H1 (cell line): ENCODE results near the gene PLPP2. TPM values are rescaled to one million over a fixed set of nuclear protein-coding genes. Genes with fewer than 3 reads are reported as not detected.

Source experiments
- CTCF ChIA-PET: fragments of 300-600 bp; sonication (Branson Sonifier 250); formaldehyde crosslinking; loops from one replicate; lab custom pipeline; 2021; ENCODE audit not compliant: partially characterized antibody; lab: Charles Lee
- POLR2A ChIA-PET: fragments of 300-600 bp; sonication (Branson Sonifier 250); formaldehyde crosslinking; loops from one replicate; lab custom pipeline; 2021; ENCODE audit warnings: inconsistent platforms; ENCODE audit not compliant: partially characterized antibody; lab: Charles Lee
- DNase-seq, 2 experiments: peaks; one replicate each; pipeline versions ENCODE4 v3.0.0 to v3.0.0-alpha.2; 2010 to 2022; ENCODE audit warnings: low spot score in 2 of 2, low read depth in 1 of 2, mixed read lengths in 1 of 2
- FAIRE-seq: peaks from 2 replicates; lab custom pipeline; 2011; peaks lifted over from hg19 to GRCh38; lab: Jason Lieb, UNC
- H2AFZ ChIP-seq: 2 replicates; pipeline ENCODE4 v1.8.1; 2012; ENCODE audit warnings: low read length, inconsistent platforms
- H2AK5ac ChIP-seq: 2 replicates; pipeline ENCODE4 v1.6.1; 2013; ENCODE audit warnings: low read depth, low read length
- H2BK120ac ChIP-seq: replicated peaks from 2 replicates; pipeline ENCODE3; 2013; ENCODE audit warnings: low read depth, low read length, inconsistent platforms
- H2BK12ac ChIP-seq: 2 replicates; pipeline ENCODE4 v1.6.1; 2013; ENCODE audit warnings: low read depth, low read length
- H2BK15ac ChIP-seq: 2 replicates; pipeline ENCODE4 v1.6.1; 2013; ENCODE audit warnings: low read length
- H2BK20ac ChIP-seq: 2 replicates; pipeline ENCODE4 v1.6.1; 2013; ENCODE audit warnings: low read length
- H2BK5ac ChIP-seq: 2 replicates; pipeline ENCODE4 v1.6.1; 2013; ENCODE audit warnings: low read depth, low read length
- H3K14ac ChIP-seq: 2 replicates; pipeline ENCODE4 v1.6.1; 2013; ENCODE audit warnings: inconsistent platforms; ENCODE audit not compliant: insufficient read length
- H3K18ac ChIP-seq: 2 replicates; pipeline ENCODE4 v1.6.1; 2013; ENCODE audit warnings: low read length; ENCODE audit errors: extremely low read depth
- H3K23ac ChIP-seq: 2 replicates; pipeline ENCODE4 v1.6.1; 2013; ENCODE audit warnings: inconsistent platforms; ENCODE audit not compliant: insufficient read length
- H3K23me2 ChIP-seq: 2 replicates; pipeline ENCODE4 v1.6.1; 2013; ENCODE audit warnings: low read depth, low read length
- H3K27ac ChIP-seq: 2 replicates; pipeline ENCODE4 v1.6.1; 2011; ENCODE audit warnings: low read depth, low read length, inconsistent platforms
- H3K27me3 ChIP-seq, 4 experiments: replicated peaks in 1 of 4; 1 replicate in 1 of 4; 2 replicates in 3 of 4; pipeline versions ENCODE4 v1.6.1 to v1.8.1; 2011 to 2013; ENCODE audit warnings: low read length in 3 of 4, mild to moderate bottlenecking in 3 of 4, inconsistent platforms in 2 of 4, mixed read lengths in 2 of 4, moderate library complexity in 1 of 4; ENCODE audit not compliant: control insufficient read depth in 3 of 4, insufficient read depth in 3 of 4; ENCODE audit errors: extremely low read depth in 1 of 4
- H3K36me3 ChIP-seq, 4 experiments: 2 replicates each; pipeline versions ENCODE4 v1.6.1 to v1.8.1; 2011 to 2013; ENCODE audit warnings: mild to moderate bottlenecking in 4 of 4, low read length in 3 of 4, moderate library complexity in 2 of 4, control low read depth in 1 of 4, inconsistent platforms in 1 of 4; ENCODE audit not compliant: insufficient read depth in 4 of 4, control insufficient read depth in 2 of 4
- H3K4ac ChIP-seq: replicated peaks from 2 replicates; pipeline ENCODE3; 2013; ENCODE audit warnings: low read length, low read depth, mixed read lengths, inconsistent platforms; ENCODE audit not compliant: insufficient read length
- H3K4me1 ChIP-seq, 4 experiments: replicated peaks in 1 of 4; 1 replicate in 1 of 4; 2 replicates in 3 of 4; pipeline versions ENCODE4 v1.6.1 to v1.8.1; 2011 to 2013; ENCODE audit warnings: low read length in 3 of 4, inconsistent platforms in 2 of 4, mixed read lengths in 1 of 4; ENCODE audit not compliant: insufficient read depth in 4 of 4, control insufficient read depth in 3 of 4
- H3K4me2 ChIP-seq, 2 experiments: 2 replicates each; pipeline versions ENCODE4 v1.6.1 to v1.8.1; 2011 to 2013; ENCODE audit warnings: low read depth in 2 of 2, low read length in 2 of 2, control low read depth in 1 of 2, inconsistent platforms in 1 of 2, mild to moderate bottlenecking in 1 of 2; ENCODE audit not compliant: insufficient read depth in 1 of 2
- H3K4me3 ChIP-seq, 4 experiments: fragments of 200-600, 300-600 bp in 1 of 4; sonication (generic), shearing (Covaris generic), sonication (Bioruptor Twin) in 1 of 4; 2 replicates each; pipeline versions ENCODE4 v1.5.1 to v1.8.1; 2011 to 2016; ENCODE audit warnings: low read length in 4 of 4, low read depth in 3 of 4, control low read depth in 2 of 4, inconsistent platforms in 2 of 4, mild to moderate bottlenecking in 2 of 4, mixed read lengths in 1 of 4, moderate library complexity in 1 of 4; ENCODE audit not compliant: insufficient read depth in 2 of 4; ENCODE audit errors: extremely low read depth in 1 of 4
- H3K56ac ChIP-seq: replicated peaks from 2 replicates; pipeline ENCODE3; 2013; ENCODE audit warnings: low read depth, mild to moderate bottlenecking, mixed read lengths, low read length, inconsistent platforms; ENCODE audit not compliant: insufficient read length
- H3K79me1 ChIP-seq: 2 replicates; pipeline ENCODE4 v1.6.1; 2013; ENCODE audit warnings: low read depth, low read length, control low read depth
- H3K79me2 ChIP-seq, 2 experiments: 2 replicates each; pipeline versions ENCODE4 v1.6.1 to v1.8.1; 2012 to 2013; ENCODE audit warnings: low read length in 2 of 2, mild to moderate bottlenecking in 2 of 2, inconsistent platforms in 1 of 2; ENCODE audit not compliant: insufficient read depth in 2 of 2, control insufficient read depth in 1 of 2
- H3K9ac ChIP-seq, 4 experiments: replicated peaks in 1 of 4; 1 replicate in 1 of 4; 2 replicates in 3 of 4; pipeline versions ENCODE4 v1.6.1 to v1.8.1; 2011 to 2013; ENCODE audit warnings: low read depth in 3 of 4, low read length in 3 of 4, control low read depth in 2 of 4, mild to moderate bottlenecking in 2 of 4, moderate library complexity in 2 of 4, inconsistent platforms in 1 of 4; ENCODE audit errors: extremely low read depth in 1 of 4
- H3K9me3 ChIP-seq, 2 experiments: 2 replicates each; pipeline versions ENCODE4 v1.6.1 to v1.8.1; 2012 to 2013; ENCODE audit warnings: mild to moderate bottlenecking in 2 of 2, moderate library complexity in 2 of 2, control low read depth in 1 of 2, inconsistent platforms in 1 of 2, low read depth in 1 of 2, low read length in 1 of 2, mixed read lengths in 1 of 2; ENCODE audit not compliant: insufficient read depth in 2 of 2
- H4K20me1 ChIP-seq, 2 experiments: replicated peaks in 1 of 2; 2 replicates each; pipeline versions ENCODE3 to v1.8.1; 2011 to 2013; ENCODE audit warnings: inconsistent platforms in 2 of 2, low read length in 2 of 2, mild to moderate bottlenecking in 1 of 2; ENCODE audit not compliant: insufficient read depth in 2 of 2, control insufficient read depth in 1 of 2
- H4K5ac ChIP-seq: 2 replicates; pipeline ENCODE4 v1.6.1; 2013; ENCODE audit warnings: low read length, low read depth, mixed read lengths, inconsistent platforms; ENCODE audit not compliant: insufficient read length
- H4K8ac ChIP-seq: 2 replicates; pipeline ENCODE4 v1.8.0; 2013; ENCODE audit warnings: mild to moderate bottlenecking, moderate library complexity, low read length, inconsistent platforms; ENCODE audit not compliant: insufficient read depth; ENCODE audit errors: extremely low read depth
- H4K91ac ChIP-seq: replicated peaks from 2 replicates; pipeline ENCODE3; 2013; ENCODE audit warnings: low read length, mixed read lengths, inconsistent platforms; ENCODE audit not compliant: insufficient read length
- HDAC2 ChIP-seq, 2 experiments: fragments of 300-600 bp in 1 of 2; sonication (generic) in 1 of 2; IDR thresholded peaks; 2 replicates each; pipeline ENCODE4 v1.6.1; 2011 to 2012; ENCODE audit warnings: low read depth in 2 of 2, low read length in 2 of 2, mild to moderate bottlenecking in 2 of 2, moderate library complexity in 2 of 2, borderline replicate concordance in 1 of 2, inconsistent platforms in 1 of 2
- RXRA ChIP-seq: IDR thresholded peaks from 2 replicates; pipeline ENCODE4 v1.6.1; 2011; ENCODE audit warnings: low read depth, mild to moderate bottlenecking, low read length, moderate library complexity; ENCODE audit not compliant: insufficient read depth
- SP1 ChIP-seq: IDR thresholded peaks from 2 replicates; pipeline ENCODE4 v1.6.1; 2011; ENCODE audit warnings: low read depth, low read length
- SUZ12 ChIP-seq: fragments of 200-600 bp; sonication (generic); IDR thresholded peaks from 2 replicates; pipeline ENCODE4 v1.6.1; 2012; ENCODE audit warnings: mild to moderate bottlenecking, inconsistent platforms, low read length, moderate library complexity, mixed read lengths
- WGBS, 2 experiments: shearing (Covaris generic) in 1 of 2; methylation state at CpG; one replicate each; pipeline versions ENCODE4 v1.1.6 to v1.1.7; 2013 to 2015; ENCODE audit warnings: low lambda C conversion rate in 2 of 2, mixed read lengths in 2 of 2, inconsistent platforms in 1 of 2, low coverage in 1 of 2, missing lambda C conversion rate in 1 of 2; ENCODE audit not compliant: insufficient replicate concordance in 2 of 2, insufficient coverage in 1 of 2, insufficient read length in 1 of 2; ENCODE audit errors: extremely low coverage in 1 of 2, missing lambda C conversion rate in 1 of 2; 5-methylcytosine and 5-hydroxymethylcytosine counted together
- polyA plus RNA-seq, 7 experiments: library from polyadenylated mRNA; depleted of rRNA in 3 of 7; stranded (reverse) in 5 of 7; unstranded in 2 of 7; fragments of >200 nt in 5 of 7; fragments of 200-250 nt in 2 of 7; gene quantifications; 1 replicate in 5 of 7; 2 replicates in 1 of 7; 4 replicates in 1 of 7; pipeline versions ENCODE4 v1.2.1 to v1.2.3, GENCODE V29; 2011 to 2013; ENCODE audit warnings: missing spikeins in 2 of 7, mixed read lengths in 2 of 7
- total RNA-seq: library from RNA; stranded (reverse); fragmentation: NEBNext Ultra II Directional; extraction: Animal tissue kit (Norgen Biotek cat#: 25700); gene quantifications from 2 replicates; pipeline ENCODE4 v1.2.1, GENCODE V29; 2021

The PLPP2 gene
- total and polyA plus RNA-seq, 2 of the 8 experiments (the other 6 are each of a cell fraction or from before 2014, with no cell fraction given) = 101 to 195 TPM

GRCh38 chr19:310141-310651 is 19.0 kb upstream of the PLPP2 start:
- Histone ChIP-seq H3K9me3 (no peaks in the 10 kb centered on the region), H3K4me3 (no peak overlapping the region), H3K4ac (no peak overlapping the region), H2BK15ac (no peak overlapping the region), H3K56ac (no peak overlapping the region), H4K8ac (peak overlapping the region; percentile 79; the same call in 1 of the 2 replicates), H3K14ac (no peak overlapping the region), H3K27me3 (no peaks in the 10 kb centered on the region), H3K18ac (no peak overlapping the region), H3K4me1 (no peaks in the 10 kb centered on the region; a peak in 1 of 7 replicates), H4K20me1 (peaks cover 11 to 27% of the 10 kb centered on the region in 2 experiments), H3K79me1 (peaks cover 7% of the 10 kb centered on the region), H4K91ac (no peak overlapping the region), H4K5ac (no peak overlapping the region), H2BK5ac (0 out of 2 replicates have a peak overlapping the region, but pooled peaks have one; percentile 44), H2BK12ac (no peak overlapping the region), H3K36me3 (peaks cover 14 to 56% (median 31%) of the 10 kb centered on the region in 4 experiments; a peak in 7 of 8 replicates), H2BK20ac (no peak overlapping the region), H2AFZ (no peak overlapping the region), H3K27ac (no peak overlapping the region), H3K23me2 (no peaks in the 10 kb centered on the region), H3K79me2 (peaks cover 0 to under 1% of the 10 kb centered on the region in 2 experiments; a peak in 1 of 4 replicates), H3K23ac (no peak overlapping the region), H3K4me2 (no peak overlapping the region), H2AK5ac (no peak overlapping the region), H2BK120ac (no peak overlapping the region), H3K9ac (no peak overlapping the region)
- ChIA-PET CTCF (interaction anchor here (0.9 to 1.0 kb wide), 2 partner anchors 16 to 61 kb away, joined by 3 read pairs; no protein-coding TSS in a partner anchor), POLR2A (interaction anchor here (0.7 to 1.4 kb wide), 8 partner anchors 9 to 38 kb away, joined by 3 to 5 read pairs (median 4); partner anchors contain the start of gene MIER2)
- no peak for TF ChIP-seq SUZ12
- TF ChIP-seq SP1 = peak; percentile 58; the same call in 1 of the 2 replicates
- TF ChIP-seq HDAC2 (IDR thresholded peaks at IDR 0.05; ENCODE audit: borderline replicate concordance in 1 of 2, low read depth in 2 of 2, low read length in 2 of 2) = no peak
- TF ChIP-seq RXRA = no peak
- DNase-seq = no peak
- WGBS, 2 experiments = 88% methylated on average over 30 of the region's 30 CpGs; no CpG with 5 or more reads in 1 of the 2 experiments
- no peak for FAIRE-seq
